NCI-H1930 (cell line): ENCODE data around the gene PLCB3.

Experiments used
- DNase-seq, 2 experiments: peaks; one replicate each; lab custom pipeline; 2025; lab: John Stamatoyannopoulos, UW

PLCB3 gene

DNA sequence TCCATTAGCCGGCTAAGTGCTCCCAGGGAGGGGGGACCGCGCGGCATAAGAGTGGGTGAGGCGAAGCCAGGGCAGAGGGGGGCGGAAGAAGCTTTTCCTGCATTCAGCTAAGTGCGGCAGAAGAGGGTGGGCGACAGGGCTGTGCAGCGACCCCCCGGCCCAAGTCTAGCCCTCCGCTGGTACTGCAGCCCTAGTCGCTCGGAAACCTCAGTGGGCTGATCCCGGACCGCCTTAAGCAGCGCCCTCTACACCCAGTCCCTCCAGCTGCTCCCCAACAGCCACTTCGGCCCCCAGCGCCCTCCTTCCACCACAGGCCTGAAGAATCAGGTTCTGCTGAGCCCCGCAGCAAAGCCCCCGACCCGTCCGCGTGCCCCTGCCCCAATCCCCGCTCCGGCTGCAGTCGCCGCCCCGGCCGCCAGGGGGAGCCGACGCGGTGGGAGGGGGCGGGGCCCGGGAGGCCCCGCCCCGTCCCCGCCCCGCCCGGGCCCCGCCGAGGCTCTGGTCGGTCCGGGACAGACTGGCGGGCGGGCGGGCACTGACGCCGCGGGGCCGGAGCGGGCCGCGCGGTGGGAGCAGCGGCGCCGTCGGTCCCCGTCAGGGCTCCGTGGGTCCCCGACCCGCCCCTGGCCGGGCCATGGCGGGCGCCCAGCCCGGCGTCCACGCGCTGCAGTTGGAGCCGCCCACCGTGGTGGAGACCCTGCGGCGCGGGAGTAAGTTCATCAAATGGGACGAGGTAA is at the start of gene PLCB3:
TSS of gene PLCB3 (plus strand) at position 515 of the 737 bp plus-strand sequence. CDS start at position 635, 120 bp downstream.
- peak; percentile 38 to 58 for DNase-seq

GRCh38 chr11:64201543-64201942 is 49.8 kb upstream of the PLCB3 start:
- DNase-seq: no peak

DNA sequence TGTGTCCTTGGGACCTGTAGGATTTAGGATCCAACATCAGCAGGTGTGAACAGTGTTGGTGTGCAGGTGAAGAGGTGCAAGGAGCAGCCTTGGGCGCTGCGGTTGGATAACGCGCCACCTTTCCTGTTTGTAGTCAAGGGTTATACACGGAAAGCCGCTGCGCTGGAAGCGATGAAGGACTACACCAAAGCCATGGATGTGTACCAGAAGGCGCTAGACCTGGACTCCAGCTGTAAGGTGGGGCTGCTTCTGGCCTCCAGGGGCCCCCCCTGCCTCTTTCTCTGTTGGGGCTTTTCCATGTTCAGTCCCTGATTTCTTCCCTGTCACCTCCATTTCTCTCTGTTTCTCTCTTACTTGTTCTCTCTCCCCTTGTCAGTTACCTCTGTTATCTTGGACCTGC is 48.3 kb upstream of the PLCB3 start:
- no peak for DNase-seq

DNA sequence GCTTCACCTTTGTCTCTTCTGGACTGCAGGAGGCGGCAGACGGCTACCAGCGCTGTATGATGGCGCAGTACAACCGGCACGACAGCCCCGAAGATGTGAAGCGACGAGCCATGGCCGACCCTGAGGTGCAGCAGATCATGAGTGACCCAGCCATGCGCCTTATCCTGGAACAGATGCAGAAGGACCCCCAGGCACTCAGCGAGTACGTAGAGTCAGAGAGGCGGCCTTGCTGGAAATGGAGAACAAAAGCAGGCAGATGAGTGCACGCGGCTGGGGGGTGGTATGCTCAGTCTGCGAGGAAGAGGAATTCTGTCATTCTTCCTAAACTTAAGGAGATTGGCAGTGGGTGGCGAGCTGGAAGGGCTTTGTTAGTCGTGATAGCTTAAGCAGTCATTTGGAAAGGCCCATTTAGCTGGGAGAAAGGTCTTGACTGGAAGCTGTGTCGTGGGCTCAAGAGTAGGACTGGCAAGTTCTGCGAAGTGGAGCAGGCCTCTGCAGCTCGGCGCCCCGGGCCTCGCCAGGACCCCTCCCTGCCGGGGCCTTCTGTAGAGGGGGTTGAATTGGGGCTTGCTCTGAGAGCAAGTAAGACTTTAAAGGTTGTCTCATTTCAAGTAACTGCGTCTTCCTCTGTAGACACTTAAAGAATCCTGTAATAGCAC is 47.8 kb upstream of the PLCB3 start:
- DNase-seq: no peak

- no peak for DNase-seq
Measured at GRCh38 chr11:64204080-64204440, 47.3 kb upstream of the PLCB3 start.

DNA sequence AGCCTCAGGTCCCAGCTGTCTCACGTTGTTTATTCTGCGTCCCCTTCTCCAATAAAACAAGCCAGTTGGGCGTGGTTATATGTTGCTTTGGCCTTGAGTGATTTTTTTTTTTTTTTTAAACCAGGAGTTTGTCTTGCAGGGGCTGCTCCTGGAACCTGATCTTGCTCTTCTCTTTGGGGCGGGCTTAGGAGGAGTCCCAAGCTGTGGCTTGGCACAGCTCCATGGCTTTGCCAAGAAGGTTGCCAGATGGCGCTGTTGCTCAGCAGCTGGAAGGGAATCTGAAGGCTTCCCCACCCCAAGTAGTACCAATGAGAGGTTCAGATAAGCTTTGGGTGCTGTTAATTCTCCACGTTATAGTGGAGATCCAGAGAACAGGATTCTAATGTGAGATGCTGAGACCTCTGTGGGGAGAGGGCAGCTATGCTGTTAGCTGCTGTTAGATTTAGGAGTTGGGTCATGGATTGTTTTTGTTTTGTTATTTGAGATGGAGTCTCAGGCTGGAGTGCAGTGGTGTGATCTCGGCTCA is 46.8 kb upstream of the PLCB3 start:
- peak in 1 of 2 experiments; percentile 60 for DNase-seq

GRCh38 chr11:64206457-64207255 is 44.7 kb upstream of the PLCB3 start, which contains the start of gene FERMT3:
FERMT3 (plus strand) TSS chr11:64206721; CDS start chr11:64207365, 644 bp downstream.
- DNase-seq: no peak

GRCh38 chr11:64207256-64208085 is 43.9 kb upstream of the PLCB3 start:
- DNase-seq: no peak

GRCh38 chr11:64208086-64208795 is 43.1 kb upstream of the PLCB3 start:
- no peak for DNase-seq

GRCh38 chr11:64208796-64209562 is 42.4 kb upstream of the PLCB3 start:
- no peak for DNase-seq

GRCh38 chr11:64209563-64209843 is 41.8 kb upstream of the PLCB3 start:
- DNase-seq: no peak

GRCh38 chr11:64210301-64211020 is 40.9 kb upstream of the PLCB3 start:
- no peak for DNase-seq

DNA sequence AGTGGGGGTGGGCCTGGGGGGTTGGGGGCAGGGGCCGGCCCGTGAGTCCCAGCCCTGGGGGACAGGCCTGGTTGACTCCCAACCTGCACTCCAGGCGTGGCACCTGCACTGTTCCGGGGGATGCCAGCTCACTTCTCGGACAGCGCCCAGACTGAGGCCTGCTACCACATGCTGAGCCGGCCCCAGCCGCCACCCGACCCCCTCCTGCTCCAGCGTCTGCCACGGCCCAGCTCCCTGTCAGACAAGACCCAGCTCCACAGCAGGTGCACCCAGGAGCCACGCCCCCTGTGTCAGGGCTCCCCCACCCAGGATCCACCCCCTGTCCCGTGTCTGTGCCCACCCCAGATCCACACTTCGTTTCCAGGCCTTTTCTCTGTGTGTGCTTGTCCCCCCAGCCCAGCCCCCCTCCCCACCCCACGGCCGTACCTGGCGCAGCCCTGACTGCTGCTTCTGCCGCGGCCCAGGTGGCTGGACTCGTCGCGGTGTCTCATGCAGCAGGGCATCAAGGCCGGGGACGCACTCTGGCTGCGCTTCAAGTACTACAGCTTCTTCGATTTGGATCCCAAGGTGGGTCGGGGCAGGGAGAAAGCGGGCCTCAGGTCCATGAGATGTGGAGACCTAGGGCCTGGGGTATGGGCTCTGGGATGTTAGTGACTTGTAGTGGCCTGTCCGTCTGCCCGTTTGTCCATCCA is 40.0 kb upstream of the PLCB3 start:
- no peak for DNase-seq

- DNase-seq: no peak
Measured at GRCh38 chr11:64216879-64217278, 34.5 kb upstream of the PLCB3 start.

GRCh38 chr11:64218628-64219353 is 32.5 kb upstream of the PLCB3 start:
- no peak for DNase-seq

DNA sequence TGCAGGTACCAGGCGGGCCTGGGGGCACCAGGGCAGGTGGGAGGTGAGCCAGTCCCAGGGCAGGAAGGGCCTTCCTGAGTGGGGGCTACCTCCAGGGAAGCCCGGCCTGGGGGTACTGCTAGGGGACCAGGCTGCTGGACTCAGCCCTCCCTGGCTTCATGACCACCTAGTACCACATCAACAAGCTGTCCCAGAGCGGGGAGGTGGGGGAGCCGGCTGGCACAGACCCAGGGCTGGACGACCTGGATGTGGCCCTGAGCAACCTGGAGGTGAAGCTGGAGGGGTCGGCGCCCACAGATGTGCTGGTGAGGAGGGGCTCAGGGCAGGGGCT is 32.0 kb upstream of the PLCB3 start:
- DNase-seq: no peak

DNA sequence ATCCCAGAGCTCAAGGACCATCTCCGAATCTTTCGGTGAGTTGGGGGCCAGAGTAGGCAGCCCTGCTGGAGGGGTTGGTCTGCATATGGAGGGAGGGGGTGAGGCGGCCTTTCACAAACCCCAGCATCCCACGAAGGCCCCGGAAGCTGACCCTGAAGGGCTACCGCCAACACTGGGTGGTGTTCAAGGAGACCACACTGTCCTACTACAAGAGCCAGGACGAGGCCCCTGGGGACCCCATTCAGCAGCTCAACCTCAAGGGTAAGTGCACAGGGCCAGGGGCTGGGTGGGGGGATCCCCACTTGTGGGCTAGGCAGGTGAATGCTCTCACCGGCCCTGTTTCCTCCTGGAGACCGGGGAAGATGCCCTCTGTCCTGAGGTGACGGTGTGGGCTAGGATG is 31.6 kb upstream of the PLCB3 start:
- no peak for DNase-seq

DNA sequence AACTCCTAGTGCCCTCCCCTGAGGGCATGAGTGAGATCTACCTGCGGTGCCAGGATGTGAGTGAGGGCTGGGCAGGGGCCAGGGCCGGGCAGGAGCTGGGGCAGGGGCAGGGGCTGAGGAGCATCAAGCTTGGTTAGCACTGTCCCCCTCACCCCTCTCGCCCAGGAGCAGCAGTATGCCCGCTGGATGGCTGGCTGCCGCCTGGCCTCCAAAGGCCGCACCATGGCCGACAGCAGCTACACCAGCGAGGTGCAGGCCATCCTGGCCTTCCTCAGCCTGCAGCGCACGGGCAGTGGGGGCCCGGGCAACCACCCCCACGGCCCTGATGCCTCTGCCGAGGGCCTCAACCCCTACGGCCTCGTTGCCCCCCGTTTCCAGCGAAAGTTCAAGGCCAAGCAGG is 31.1 kb upstream of the PLCB3 start:
- DNase-seq: no peak

- no peak for DNase-seq
Measured at GRCh38 chr11:64220798-64221197, 30.5 kb upstream of the PLCB3 start.
